ENCODE data around the gene CTDSP2. TPM values are rescaled to one million over a fixed set of nuclear protein-coding genes. Genes with fewer than 3 reads are reported as not detected.
"Not testable (repeated sequence)": the region's sequence is repeated elsewhere in the genome, so short reads cannot be mapped to it uniquely, and the experiment has no call there.

Gene CTDSP2
- total RNA-seq, 4 donors from 2014 or later = 87.5 to 196 (median 128) TPM

GRCh38 chr12:57825451-57825850, 21.1 kb downstream of the CTDSP2 start:
- Histone ChIP-seq H3K9me3 (no peaks in the 10 kb centered on the region), H3K4me3 (no peak overlapping the region), H3K4me1 (peaks cover 0 to 15% (median under 1%) of the 10 kb centered on the region in 4 donors), H3K27ac (no peak overlapping the region), H3K27me3 (no peaks in the 10 kb centered on the region), H3K36me3 (peaks cover 0 to 91% (median 12%) of the 10 kb centered on the region in 3 donors)
- no peak for TF ChIP-seq POLR2A (IDR thresholded peaks at IDR 0.05)
- no peak for TF ChIP-seq CTCF (IDR thresholded peaks at IDR 0.05)
- no peak for DNase-seq

GRCh38 chr12:57823908-57824640, 22.5 kb downstream of the CTDSP2 start:
- Histone ChIP-seq H3K27me3 (no peaks in the 10 kb centered on the region), H3K4me3 (no peak overlapping the region), H3K9me3 (no peaks in the 10 kb centered on the region), H3K27ac (no peak overlapping the region), H3K36me3 (peaks cover 0 to 96% (median 12%) of the 10 kb centered on the region in 3 donors), H3K4me1 (peaks cover 0 to 2% (median 0%) of the 10 kb centered on the region in 4 donors)
- DNase-seq = no peak
- no peak for TF ChIP-seq CTCF (IDR thresholded peaks at IDR 0.05)
- no peak for TF ChIP-seq POLR2A (IDR thresholded peaks at IDR 0.05)

- no peak overlapping the region for H3K4me3 ChIP-seq
- no peaks in the 10 kb centered on the region for H3K27me3 ChIP-seq
- TF ChIP-seq CTCF (IDR thresholded peaks at IDR 0.05) (no peak), POLR2A (IDR thresholded peaks at IDR 0.05) (no peak)
- no peak overlapping the region for H3K27ac ChIP-seq
- no peaks in the 10 kb centered on the region for H3K9me3 ChIP-seq
- H3K4me1 ChIP-seq = no peaks in the 10 kb centered on the region
- peaks cover 0 to 89% (median 12%) of the 10 kb centered on the region in 3 donors for H3K36me3 ChIP-seq
- DNase-seq = no peak
These were observed 23.2 kb downstream of the CTDSP2 start for GRCh38 chr12:57823131-57823907.

GRCh38 chr12:57822392-57823130, 24.0 kb downstream of the CTDSP2 start:
- Histone ChIP-seq H3K27ac (no peak overlapping the region), H3K4me1 (peaks cover 0 to 2% (median 0%) of the 10 kb centered on the region in 4 donors), H3K27me3 (no peaks in the 10 kb centered on the region), H3K9me3 (no peaks in the 10 kb centered on the region), H3K36me3 (peaks cover 0 to 81% (median 12%) of the 10 kb centered on the region in 3 donors), H3K4me3 (no peak overlapping the region)
- DNase-seq = no peak
- TF ChIP-seq CTCF (IDR thresholded peaks at IDR 0.05) (no peak), POLR2A (IDR thresholded peaks at IDR 0.05) (no peak)

- Histone ChIP-seq H3K4me1 (peaks cover 0 to 11% (median 0%) of the 10 kb centered on the region in 4 donors), H3K27me3 (no peaks in the 10 kb centered on the region), H3K4me3 (no peak overlapping the region), H3K36me3 (peaks cover 0 to 72% (median 5%) of the 10 kb centered on the region in 3 donors), H3K9me3 (no peaks in the 10 kb centered on the region), H3K27ac (no peak overlapping the region)
- DNase-seq = no peak
- TF ChIP-seq CTCF (IDR thresholded peaks at IDR 0.05) (no peak), POLR2A (IDR thresholded peaks at IDR 0.05) (no peak)
These were observed 24.9 kb downstream of the CTDSP2 start for GRCh38 chr12:57821474-57822214.

- not testable (repeated sequence) for H3K27me3 ChIP-seq, H3K4me3 ChIP-seq, H3K9me3 ChIP-seq, H3K27ac ChIP-seq, DNase-seq
- Histone ChIP-seq H3K36me3 (peaks cover 0 to 65% (median 3%) of the 10 kb centered on the region in 3 donors), H3K4me1 (peaks cover 0 to 11% (median 0%) of the 10 kb centered on the region in 4 donors)
These were observed 25.5 kb downstream of the CTDSP2 start for GRCh38 chr12:57821015-57821414.

- not testable (repeated sequence) for DNase-seq, H3K9me3 ChIP-seq, H3K4me3 ChIP-seq, H3K27ac ChIP-seq, H3K27me3 ChIP-seq
- H3K36me3 ChIP-seq = peaks cover 0 to 57% (median 3%) of the 10 kb centered on the region in 3 donors
- H3K4me1 ChIP-seq = peaks cover 0 to 11% (median 0%) of the 10 kb centered on the region in 4 donors
These were observed 26.4 kb downstream of the CTDSP2 start for GRCh38 chr12:57820119-57820518.

GRCh38 chr12:57817990-57818331, 28.6 kb downstream of the CTDSP2 start:
- H3K27ac ChIP-seq, H3K4me3 ChIP-seq, H3K9me3 ChIP-seq, DNase-seq, H3K27me3 ChIP-seq: not testable (repeated sequence)
- Histone ChIP-seq H3K36me3 (peaks cover 0 to 35% (median 3%) of the 10 kb centered on the region in 3 donors), H3K4me1 (peaks cover 0 to 11% (median 0%) of the 10 kb centered on the region in 4 donors)
